Fibroblast of lung (primary cell): ENCODE data around the gene ERBB2. TPM values are rescaled to one million over a fixed set of nuclear protein-coding genes. Genes with fewer than 3 reads are reported as not detected.

Experiments used
- DNase-seq, 2 donors: peaks; one replicate each; pipeline versions ENCODE4 v3.0.0 to v3.0.0-alpha.2; 2010; ENCODE audit warnings: low read depth in 2 of 2
- H2AFZ ChIP-seq: 2 replicates; pipeline ENCODE4 v1.5.1; 2012; ENCODE audit warnings: low read length, control low read depth, inconsistent platforms
- H3K27ac ChIP-seq: 2 replicates; pipeline ENCODE4 v1.5.1; 2011; ENCODE audit warnings: low read length, control low read depth; ENCODE audit not compliant: insufficient read depth
- H3K27me3 ChIP-seq: 2 replicates; pipeline ENCODE4 v1.5.1; 2011; ENCODE audit warnings: mild to moderate bottlenecking, low read length; ENCODE audit not compliant: control insufficient read depth, insufficient read depth
- H3K36me3 ChIP-seq: 2 replicates; pipeline ENCODE4 v1.5.1; 2011; ENCODE audit warnings: low read length; ENCODE audit not compliant: control insufficient read depth, insufficient read depth
- H3K4me1 ChIP-seq: 2 replicates; pipeline ENCODE4 v1.5.1; 2011; ENCODE audit warnings: low read length; ENCODE audit not compliant: control insufficient read depth, insufficient read depth; ENCODE audit errors: extremely low read depth
- H3K4me2 ChIP-seq: 2 replicates; pipeline ENCODE4 v1.5.1; 2011; ENCODE audit warnings: low read length, control low read depth; ENCODE audit not compliant: insufficient read depth; ENCODE audit errors: extremely low read depth
- H3K4me3 ChIP-seq, 4 experiments: fragments of 200-600 bp in 1 of 4; sonication (generic) in 1 of 4; replicated peaks in 1 of 4; 2 replicates each; pipeline ENCODE4 v1.5.1; 2011 to 2016; ENCODE audit warnings: low read length in 4 of 4, low read depth in 3 of 4, mild to moderate bottlenecking in 3 of 4, control low read depth in 2 of 4, inconsistent platforms in 1 of 4, mixed read lengths in 1 of 4; ENCODE audit not compliant: insufficient read depth in 1 of 4; ENCODE audit errors: control extremely low read depth in 1 of 4
- H3K79me2 ChIP-seq: 2 replicates; pipeline ENCODE4 v1.5.1; 2012; ENCODE audit warnings: mild to moderate bottlenecking, low read length, inconsistent platforms; ENCODE audit not compliant: control insufficient read depth, insufficient read depth
- H3K9ac ChIP-seq: 2 replicates; pipeline ENCODE4 v1.5.1; 2011; ENCODE audit warnings: mild to moderate bottlenecking, low read length, control low read depth; ENCODE audit not compliant: insufficient read depth
- H3K9me3 ChIP-seq: 2 replicates; pipeline ENCODE4 v1.5.1; 2012; ENCODE audit warnings: low read depth, low read length; ENCODE audit not compliant: control insufficient read depth, insufficient read depth
- H4K20me1 ChIP-seq: 2 replicates; pipeline ENCODE4 v1.5.1; 2011; ENCODE audit warnings: low read length; ENCODE audit not compliant: control insufficient read depth, insufficient read depth; ENCODE audit errors: extremely low read depth
- EZH2 ChIP-seq: IDR thresholded peaks from 2 replicates; pipeline ENCODE4 v1.5.1; 2012; ENCODE audit warnings: low read length, control low read depth, mild to moderate bottlenecking; ENCODE audit errors: missing control alignments
- polyA plus RNA-seq, 2 donors: library from polyadenylated mRNA; depleted of rRNA in 1 of 2; stranded (reverse) in 1 of 2; unstranded in 1 of 2; fragments of >200 nt; gene quantifications; 2 replicates each; pipeline ENCODE4 v1.2.1, GENCODE V29; 2011 to 2012; ENCODE audit warnings: missing spikeins in 1 of 2
- total RNA-seq: library from RNA; depleted of rRNA; stranded (reverse); fragments of >200 nt; gene quantifications from 2 replicates; pipeline ENCODE4 v1.2.1, GENCODE V29; 2014
- TF ChIP-seq, protein P1 (sequence below), 2 donors: IDR thresholded peaks in 1 of 2; conservative IDR thresholded peaks in 1 of 2; 1 replicate in 1 of 2; 2 replicates in 1 of 2; pipeline ENCODE4 v1.5.1; 2011 to 2012; ENCODE audit warnings: low read length in 2 of 2, control low read depth in 1 of 2, inconsistent platforms in 1 of 2, low read depth in 1 of 2, mild to moderate bottlenecking in 1 of 2

The ERBB2 gene
- total and polyA plus RNA-seq, 2 donors (not counting 1 experiment from before 2014, with no cell fraction given), result 24.7 to 33.9 TPM

DNA sequence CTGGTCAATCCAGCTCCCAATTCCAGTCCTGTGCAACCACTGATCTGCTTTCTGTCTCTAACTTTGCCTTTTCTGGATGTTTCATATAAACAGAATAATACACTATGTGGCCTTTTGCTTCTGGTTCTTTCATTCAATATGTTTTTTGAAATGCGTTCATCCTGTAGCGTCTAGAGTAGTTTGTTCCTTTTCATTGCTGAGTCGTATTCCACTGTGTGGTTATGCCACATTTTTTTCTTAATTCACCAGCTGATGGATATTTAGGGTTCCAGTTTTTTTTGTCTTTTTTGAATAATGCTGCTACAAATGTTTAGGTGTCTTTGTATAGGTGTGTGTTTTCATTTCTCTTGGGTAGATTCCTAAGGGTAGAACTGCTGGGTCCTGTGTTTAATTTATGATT, 32.7 kb downstream of the ERBB2 start:
- H3K36me3 ChIP-seq, result peaks cover 8% of the 10 kb centered on the region
- DNase-seq, result no peak
- no peak overlapping the region for H2AFZ ChIP-seq
- H3K9me3 ChIP-seq, result no peaks in the 10 kb centered on the region
- H3K27me3 ChIP-seq, result peaks cover under 1% of the 10 kb centered on the region
- no peaks in the 10 kb centered on the region for H4K20me1 ChIP-seq
- no peak overlapping the region for H3K9ac ChIP-seq
- H3K4me3 ChIP-seq, result no peak overlapping the region
- no peak overlapping the region for H3K27ac ChIP-seq
- H3K4me1 ChIP-seq, result no peaks in the 10 kb centered on the region
- TF ChIP-seq, protein P1, sequence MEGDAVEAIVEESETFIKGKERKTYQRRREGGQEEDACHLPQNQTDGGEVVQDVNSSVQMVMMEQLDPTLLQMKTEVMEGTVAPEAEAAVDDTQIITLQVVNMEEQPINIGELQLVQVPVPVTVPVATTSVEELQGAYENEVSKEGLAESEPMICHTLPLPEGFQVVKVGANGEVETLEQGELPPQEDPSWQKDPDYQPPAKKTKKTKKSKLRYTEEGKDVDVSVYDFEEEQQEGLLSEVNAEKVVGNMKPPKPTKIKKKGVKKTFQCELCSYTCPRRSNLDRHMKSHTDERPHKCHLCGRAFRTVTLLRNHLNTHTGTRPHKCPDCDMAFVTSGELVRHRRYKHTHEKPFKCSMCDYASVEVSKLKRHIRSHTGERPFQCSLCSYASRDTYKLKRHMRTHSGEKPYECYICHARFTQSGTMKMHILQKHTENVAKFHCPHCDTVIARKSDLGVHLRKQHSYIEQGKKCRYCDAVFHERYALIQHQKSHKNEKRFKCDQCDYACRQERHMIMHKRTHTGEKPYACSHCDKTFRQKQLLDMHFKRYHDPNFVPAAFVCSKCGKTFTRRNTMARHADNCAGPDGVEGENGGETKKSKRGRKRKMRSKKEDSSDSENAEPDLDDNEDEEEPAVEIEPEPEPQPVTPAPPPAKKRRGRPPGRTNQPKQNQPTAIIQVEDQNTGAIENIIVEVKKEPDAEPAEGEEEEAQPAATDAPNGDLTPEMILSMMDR (conservative IDR thresholded peaks at IDR 0.05 in 1 of 2, IDR thresholded peaks at IDR 0.05 in 1 of 2; ENCODE audit: low read depth in 1 of 2, low read length in 2 of 2), result no peak
- TF ChIP-seq EZH2, result no peak
- no peak overlapping the region for H3K4me2 ChIP-seq
- no peaks in the 10 kb centered on the region for H3K79me2 ChIP-seq

DNA sequence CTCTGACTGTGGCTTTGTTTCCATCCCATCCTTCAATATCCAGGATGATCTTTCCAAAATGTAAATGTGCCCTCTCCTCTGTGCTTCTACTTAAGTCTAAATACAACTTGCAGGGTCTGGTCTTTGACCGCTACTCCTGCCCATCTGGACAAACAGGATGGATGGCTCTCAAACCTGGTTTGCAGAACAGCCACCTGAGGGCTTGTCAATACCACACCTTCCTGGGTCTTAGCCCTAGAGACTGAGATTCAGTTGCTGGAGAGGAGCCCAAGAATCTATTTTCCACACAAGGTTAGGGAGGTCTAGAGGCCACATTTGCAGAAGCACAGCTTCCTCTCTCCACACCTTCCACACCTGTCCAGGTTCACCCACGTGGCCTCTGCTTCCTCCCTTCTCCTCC, 36.0 kb downstream of the ERBB2 start:
- Histone ChIP-seq H3K36me3 (no peaks in the 10 kb centered on the region), H3K4me3 (no peak overlapping the region), H3K4me1 (peaks cover 8% of the 10 kb centered on the region), H3K9ac (no peak overlapping the region), H4K20me1 (no peaks in the 10 kb centered on the region), H3K4me2 (no peak overlapping the region), H3K79me2 (no peaks in the 10 kb centered on the region), H3K9me3 (no peaks in the 10 kb centered on the region), H3K27me3 (peaks cover 7% of the 10 kb centered on the region), H2AFZ (no peak overlapping the region), H3K27ac (no peak overlapping the region)
- DNase-seq, result no peak
- TF ChIP-seq EZH2, result no peak
- TF ChIP-seq, protein P1 (conservative IDR thresholded peaks at IDR 0.05 in 1 of 2, IDR thresholded peaks at IDR 0.05 in 1 of 2; ENCODE audit: low read depth in 1 of 2, low read length in 2 of 2), result no peak

DNA sequence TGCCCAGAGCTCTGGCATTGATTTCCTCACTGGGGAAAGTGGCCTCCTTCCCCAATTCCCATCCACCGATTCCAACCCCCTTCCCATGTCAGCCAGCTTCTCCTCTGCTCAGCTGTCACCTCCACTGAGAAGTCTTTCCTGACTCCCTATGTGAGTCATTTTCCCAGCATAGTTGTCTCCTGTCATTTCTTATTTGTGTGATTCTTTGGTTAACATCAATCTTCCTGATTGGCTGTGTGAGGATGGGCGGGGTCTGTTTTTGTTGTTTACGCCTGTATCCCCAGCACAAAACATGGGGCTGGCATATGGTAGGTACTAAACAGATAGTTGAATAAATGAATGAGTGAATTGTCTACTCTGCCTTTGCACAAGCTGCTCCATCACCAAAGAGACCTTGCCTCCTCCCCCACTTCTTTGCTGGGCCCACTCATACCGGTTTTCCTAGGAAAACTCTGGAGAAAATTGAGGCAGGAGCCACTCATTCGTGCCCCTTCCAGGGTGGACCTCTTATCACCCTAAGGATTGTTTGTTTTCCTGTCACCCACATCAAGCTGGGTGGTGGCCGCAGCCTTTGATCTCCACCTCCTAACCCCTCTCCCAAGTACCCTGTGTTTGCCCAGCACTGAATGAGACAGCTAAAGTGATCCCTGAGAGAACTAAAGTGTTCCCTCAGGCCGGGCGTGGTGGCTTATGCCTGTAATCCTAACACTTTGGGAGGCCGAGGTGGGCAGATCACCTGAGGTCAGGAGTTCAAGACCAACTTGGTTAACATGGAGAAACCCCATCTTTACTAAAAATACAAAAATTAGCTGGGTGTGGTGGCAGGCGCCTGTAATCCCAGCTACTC, 36.7 kb downstream of the ERBB2 start:
- Histone ChIP-seq H3K9ac (no peak overlapping the region), H4K20me1 (no peaks in the 10 kb centered on the region), H2AFZ (no peak overlapping the region), H3K4me2 (no peak overlapping the region), H3K4me1 (peaks cover 8% of the 10 kb centered on the region), H3K79me2 (no peaks in the 10 kb centered on the region), H3K36me3 (no peaks in the 10 kb centered on the region), H3K9me3 (no peaks in the 10 kb centered on the region), H3K27me3 (peaks cover 7% of the 10 kb centered on the region), H3K27ac (no peak overlapping the region), H3K4me3 (no peak overlapping the region)
- TF ChIP-seq, protein P1 (conservative IDR thresholded peaks at IDR 0.05 in 1 of 2, IDR thresholded peaks at IDR 0.05 in 1 of 2; ENCODE audit: low read depth in 1 of 2, low read length in 2 of 2), result no peak
- no peak for TF ChIP-seq EZH2
- DNase-seq, result no peak
